Upper lobe of right lung (tissue), 1 donor: Measurements from ENCODE around the gene MARCHF3. TPM values are rescaled to one million over a fixed set of nuclear protein-coding genes. Genes with fewer than 3 reads are reported as not detected.
A peak's percentile ranks its signal among the peaks of the same experiment; 100 is the strongest.

Experiments used
- ATAC-seq: fragments of 200-7000 bp; cut with Tn5 transposase; one replicate; pipeline ENCODE4 v1.9.1; 2020; ENCODE audit warnings: mild to moderate bottlenecking, moderate library complexity
- DNase-seq: peaks from one replicate; pipeline ENCODE4 v3.0.0-alpha.2; 2020
- H3K27ac ChIP-seq: fragments of 200-600 bp; one replicate; pipeline ENCODE4 v1.8.0; 2022
- H3K27me3 ChIP-seq: fragments of 200-600 bp; one replicate; pipeline ENCODE4 v1.8.0; 2022; ENCODE audit warnings: mild to moderate bottlenecking
- H3K36me3 ChIP-seq: fragments of 200-600 bp; one replicate; pipeline ENCODE4 v1.8.0; 2022
- H3K4me1 ChIP-seq: fragments of 200-600 bp; one replicate; pipeline ENCODE4 v1.8.0; 2022
- H3K4me3 ChIP-seq: fragments of 200-600 bp; one replicate; pipeline ENCODE4 v1.8.0; 2022; ENCODE audit warnings: mild to moderate bottlenecking
- H3K9me3 ChIP-seq: fragments of 200-600 bp; one replicate; pipeline ENCODE4 v1.8.0; 2022
- CTCF ChIP-seq: fragments of 200-600 bp; IDR thresholded peaks from one replicate; pipeline ENCODE4 v1.8.0; 2022; ENCODE audit warnings: antibody characterized with exemption
- intact Hi-C: fragments of 100-400 bp; cut with DNase I; formaldehyde crosslinking; loops from one replicate; pipeline ENCODE4 v1.11.0; 2022
- total RNA-seq: library from RNA; stranded (reverse); fragmentation: NEBNext Ultra II Directional; extraction: Animal tissue kit (Norgen Biotek cat#: 25700); gene quantifications from one replicate; pipeline ENCODE4 v1.2.1, GENCODE V29; 2021
- donor health status: DM: no; HTN: yes; CAD: no; lungs with severe emphysema.

Gene MARCHF3
- total RNA-seq, 1 donor from 2014 or later = 11.1 TPM

DNA sequence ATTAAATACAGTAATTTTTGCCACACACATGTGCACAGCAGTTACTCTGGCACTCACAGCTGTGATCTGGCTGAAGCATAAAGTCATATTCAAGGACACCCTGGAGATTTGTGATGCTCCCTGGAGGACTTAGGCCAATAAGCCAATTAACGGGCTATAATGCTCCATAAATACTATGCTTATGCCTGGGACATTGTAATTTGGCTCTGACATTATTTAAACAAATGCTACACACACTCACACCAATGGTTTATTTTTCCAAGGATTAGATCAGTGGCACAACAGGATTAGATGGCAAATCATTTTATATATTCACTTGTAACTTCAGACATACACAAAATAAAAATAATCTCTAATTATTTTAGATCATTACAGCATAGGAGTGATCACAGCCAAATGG is 142.2 kb downstream of the MARCHF3 start:
- no peaks in the 10 kb centered on the region for H3K27me3 ChIP-seq
- H3K36me3 ChIP-seq = no peaks in the 10 kb centered on the region
- ATAC-seq (no peak), DNase-seq (no peak)
- TF ChIP-seq CTCF = no peak
- no peaks in the 10 kb centered on the region for H3K4me1 ChIP-seq
- intact Hi-C loops = no loop called here
- no peaks in the 10 kb centered on the region for H3K9me3 ChIP-seq
- H3K27ac ChIP-seq = no peak overlapping the region
- H3K4me3 ChIP-seq = no peak overlapping the region

DNA sequence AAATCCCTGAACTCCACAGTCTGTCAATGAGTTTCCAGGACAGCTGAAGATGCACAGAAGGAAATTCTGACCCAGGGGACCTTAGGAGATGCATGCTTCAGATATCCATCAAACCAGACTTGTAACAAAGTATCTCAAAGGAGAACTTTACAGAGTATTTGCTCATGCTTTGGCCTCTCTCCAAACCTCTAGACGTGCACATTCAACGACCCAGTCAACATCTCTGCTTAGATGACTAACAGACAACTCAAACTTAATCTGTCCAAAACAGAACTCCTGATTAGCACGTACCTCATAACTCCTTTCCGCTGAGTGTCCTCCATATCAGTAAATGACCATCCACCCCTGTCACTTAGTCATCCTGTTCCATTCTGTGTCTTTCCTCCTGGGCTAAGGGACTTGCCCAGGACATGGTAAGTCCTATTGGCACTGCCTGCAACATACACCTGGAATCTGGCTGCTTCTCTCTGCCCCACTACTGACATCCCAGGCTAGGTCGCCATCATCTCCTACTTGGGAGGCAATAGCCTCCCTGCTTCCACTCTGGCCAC is 146.0 kb downstream of the MARCHF3 start:
- Histone ChIP-seq H3K27me3 (no peaks in the 10 kb centered on the region), H3K9me3 (no peaks in the 10 kb centered on the region), H3K4me3 (no peak overlapping the region), H3K4me1 (no peaks in the 10 kb centered on the region), H3K27ac (no peak overlapping the region), H3K36me3 (no peaks in the 10 kb centered on the region)
- TF ChIP-seq CTCF = no peak
- DNase-seq = no peak
- intact Hi-C loops = no loop called here
- ATAC-seq = peak; percentile 26

- H3K4me3 ChIP-seq = no peak overlapping the region
- no peak overlapping the region for H3K27ac ChIP-seq
- no peaks in the 10 kb centered on the region for H3K4me1 ChIP-seq
- intact Hi-C loops = no loop called here
- no peak for TF ChIP-seq CTCF
- ATAC-seq = no peak
- DNase-seq = no peak
- no peaks in the 10 kb centered on the region for H3K27me3 ChIP-seq
- H3K36me3 ChIP-seq = no peaks in the 10 kb centered on the region
- no peaks in the 10 kb centered on the region for H3K9me3 ChIP-seq
Measured at GRCh38 chr5:126883564-126884245, 146.7 kb downstream of the MARCHF3 start.

DNA sequence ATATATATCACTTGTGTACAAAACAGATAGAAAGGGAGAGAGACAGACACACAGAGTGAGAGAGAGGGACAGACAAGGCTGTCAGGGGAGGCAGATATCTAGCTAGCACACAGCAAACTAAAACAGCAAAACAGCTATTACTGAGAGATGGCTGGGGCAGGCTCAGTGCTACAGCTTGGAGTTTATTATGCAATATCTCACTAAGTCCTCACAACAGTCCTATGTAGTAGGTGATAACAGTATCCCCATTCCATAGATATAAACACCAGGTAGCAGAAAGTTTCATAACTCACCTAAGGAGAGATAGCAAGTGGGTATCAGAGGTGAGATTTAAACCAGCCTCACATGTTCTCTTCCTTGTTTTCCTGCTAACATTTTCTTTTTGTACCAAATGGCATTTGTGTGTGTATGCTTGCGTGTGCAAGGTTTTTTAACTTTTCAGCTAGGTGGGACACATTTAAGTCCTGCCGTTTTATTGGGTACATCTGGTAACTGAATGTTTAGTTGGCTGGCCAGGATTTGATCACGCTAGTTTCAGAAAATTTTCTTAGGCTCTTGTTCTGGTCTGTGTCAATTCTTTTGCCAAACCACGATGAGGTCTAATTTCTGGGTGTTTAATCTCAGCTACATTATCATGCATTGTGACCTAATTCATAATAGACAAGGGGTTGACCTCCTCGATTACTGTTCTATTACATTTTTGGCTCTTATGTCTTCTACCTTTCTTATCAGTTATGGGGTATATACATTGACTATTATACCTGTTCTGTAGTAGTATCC is 148.3 kb downstream of the MARCHF3 start:
- Histone ChIP-seq H3K27ac (no peak overlapping the region), H3K9me3 (no peaks in the 10 kb centered on the region), H3K27me3 (no peaks in the 10 kb centered on the region), H3K4me1 (no peaks in the 10 kb centered on the region), H3K4me3 (no peak overlapping the region), H3K36me3 (no peaks in the 10 kb centered on the region)
- intact Hi-C loops = no loop called here
- ATAC-seq (no peak), DNase-seq (no peak)
- TF ChIP-seq CTCF = no peak

GRCh38 chr5:126878634-126879033 is 151.7 kb downstream of the MARCHF3 start:
- intact Hi-C loops = no loop called here
- no peak for ATAC-seq
- Histone ChIP-seq H3K27ac (no peak overlapping the region), H3K36me3 (no peaks in the 10 kb centered on the region), H3K9me3 (no peaks in the 10 kb centered on the region), H3K27me3 (no peaks in the 10 kb centered on the region), H3K4me3 (no peak overlapping the region), H3K4me1 (no peaks in the 10 kb centered on the region)
- no peak for TF ChIP-seq CTCF
- no peak for DNase-seq
